ENCODE results near the gene EFHD2.
"Not testable (repeated sequence)": the region's sequence is repeated elsewhere in the genome, so short reads cannot be mapped to it uniquely, and the experiment has no call there.

DNA sequence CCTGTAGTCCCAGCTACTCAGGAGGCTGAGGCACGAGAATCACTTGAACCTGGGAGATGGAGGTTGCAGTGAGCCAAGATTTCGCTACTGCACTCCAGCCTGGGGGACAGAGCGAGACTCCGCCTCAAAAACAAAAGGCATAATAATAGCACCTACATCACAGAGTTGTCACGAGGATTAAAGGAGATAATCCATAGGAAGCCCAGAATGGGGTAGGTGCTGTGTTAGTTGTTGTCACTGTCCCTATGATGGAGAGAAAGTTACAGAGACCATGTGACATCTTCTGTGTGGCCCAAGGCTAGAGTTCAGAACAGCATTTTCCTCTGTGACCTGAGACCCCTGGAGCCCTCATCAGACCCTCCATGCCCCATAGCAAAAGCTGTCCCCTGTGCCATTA is 54.2 kb downstream of the EFHD2 start:
- TF ChIP-seq, protein P1, sequence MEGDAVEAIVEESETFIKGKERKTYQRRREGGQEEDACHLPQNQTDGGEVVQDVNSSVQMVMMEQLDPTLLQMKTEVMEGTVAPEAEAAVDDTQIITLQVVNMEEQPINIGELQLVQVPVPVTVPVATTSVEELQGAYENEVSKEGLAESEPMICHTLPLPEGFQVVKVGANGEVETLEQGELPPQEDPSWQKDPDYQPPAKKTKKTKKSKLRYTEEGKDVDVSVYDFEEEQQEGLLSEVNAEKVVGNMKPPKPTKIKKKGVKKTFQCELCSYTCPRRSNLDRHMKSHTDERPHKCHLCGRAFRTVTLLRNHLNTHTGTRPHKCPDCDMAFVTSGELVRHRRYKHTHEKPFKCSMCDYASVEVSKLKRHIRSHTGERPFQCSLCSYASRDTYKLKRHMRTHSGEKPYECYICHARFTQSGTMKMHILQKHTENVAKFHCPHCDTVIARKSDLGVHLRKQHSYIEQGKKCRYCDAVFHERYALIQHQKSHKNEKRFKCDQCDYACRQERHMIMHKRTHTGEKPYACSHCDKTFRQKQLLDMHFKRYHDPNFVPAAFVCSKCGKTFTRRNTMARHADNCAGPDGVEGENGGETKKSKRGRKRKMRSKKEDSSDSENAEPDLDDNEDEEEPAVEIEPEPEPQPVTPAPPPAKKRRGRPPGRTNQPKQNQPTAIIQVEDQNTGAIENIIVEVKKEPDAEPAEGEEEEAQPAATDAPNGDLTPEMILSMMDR (IDR thresholded peaks at IDR 0.05) = not testable (repeated sequence)
- not testable (repeated sequence) for TF ChIP-seq POLR2A (IDR thresholded peaks at IDR 0.05)
